ENCODE measurements around the gene RAD18. TPM values are rescaled to one million over a fixed set of nuclear protein-coding genes. Genes with fewer than 3 reads are reported as not detected.
A peak's percentile ranks its signal among the peaks of the same experiment; 100 is the strongest.

The RAD18 gene
- total and polyA plus RNA-seq, 10 donors, result 1.6 to 20.7 (median 12.4) TPM

- H3K27me3 ChIP-seq (replicated peaks in 1 of 7), result no peaks in the 10 kb centered on the region
- peaks cover 0 to 3% (median 0%) of the 10 kb centered on the region in 6 donors for H3K4me1 ChIP-seq
- no peaks in the 10 kb centered on the region for H3K9me3 ChIP-seq
- H3K27ac ChIP-seq, result no peak overlapping the region
- 68 to 87% (median 85%) methylated on average over 11 of the region's 11 CpGs for WGBS, 5 donors
- TF ChIP-seq POLR2A (IDR thresholded peaks at IDR 0.05) (no peak), POLR2AphosphoS5 (IDR thresholded peaks at IDR 0.05) (no peak), CTCF (IDR thresholded peaks at IDR 0.05 in 8 of 11, conservative IDR thresholded peaks at IDR 0.05 in 3 of 11) (no peak)
- no peaks in the 10 kb centered on the region for H3K36me3 ChIP-seq
- no peak overlapping the region for H3K4me3 ChIP-seq
- intact Hi-C loops (cut with DNase I; ENCODE audit: low total_unique reads), result no loop called here
- no peak for DNase-seq
Measured at GRCh38 chr3:8992854-8993253, 29.6 kb upstream of the RAD18 start.

GRCh38 chr3:8992199-8992598 lies 28.9 kb upstream of the RAD18 start:
- H3K36me3 ChIP-seq, result no peaks in the 10 kb centered on the region
- H3K9me3 ChIP-seq, result no peaks in the 10 kb centered on the region
- intact Hi-C loops (cut with DNase I; ENCODE audit: low total_unique reads), result no loop called here
- H3K4me1 ChIP-seq, result peaks cover 0 to 9% (median 0%) of the 10 kb centered on the region in 6 donors
- peaks cover 0 to 6% (median 0%) of the 10 kb centered on the region in 7 donors for H3K27me3 ChIP-seq (replicated peaks in 1 of 7)
- H3K27ac ChIP-seq, result no peak overlapping the region
- no peak for DNase-seq
- TF ChIP-seq CTCF (IDR thresholded peaks at IDR 0.05 in 8 of 11, conservative IDR thresholded peaks at IDR 0.05 in 3 of 11) (no peak), POLR2A (IDR thresholded peaks at IDR 0.05) (no peak), POLR2AphosphoS5 (IDR thresholded peaks at IDR 0.05) (no peak)
- no peak overlapping the region for H3K4me3 ChIP-seq
- 79 to 92% (median 81%) methylated on average over 4 of the region's 4 CpGs for WGBS, 5 donors

- peak; percentile 64 for DNase-seq
- intact Hi-C loops (cut with DNase I; ENCODE audit: low total_unique reads), result no loop called here
- no peaks in the 10 kb centered on the region for H3K36me3 ChIP-seq
Measured at GRCh38 chr3:8990266-8991215, 27.3 kb upstream of the RAD18 start.

More at GRCh38 chr3:8990266-8991215, 27.3 kb upstream of the RAD18 start:
- Histone ChIP-seq H3K4me1 (peaks cover 0 to 9% (median 0%) of the 10 kb centered on the region in 6 donors), H3K27me3 (replicated peaks in 1 of 7) (peaks cover 0 to 11% (median 0%) of the 10 kb centered on the region in 7 donors), H3K4me3 (no peak overlapping the region), H3K9me3 (no peaks in the 10 kb centered on the region), H3K27ac (no peak overlapping the region)
- 89 to 95% (median 93%) methylated on average over 28 to 36 of the region's 36 CpGs for WGBS, 5 donors
- TF ChIP-seq POLR2AphosphoS5 (IDR thresholded peaks at IDR 0.05) (no peak), CTCF (IDR thresholded peaks at IDR 0.05 in 8 of 11, conservative IDR thresholded peaks at IDR 0.05 in 3 of 11) (no peak), POLR2A (IDR thresholded peaks at IDR 0.05) (no peak)

Measured in spleen (tissue), 11 donors.